Rectal smooth muscle tissue (tissue), 1 donor: ENCODE measurements around the gene PLA2G12A.
A peak's percentile ranks its signal among the peaks of the same experiment; 100 is the strongest.

Experiments used
- H3K27ac ChIP-seq: one replicate; pipeline ENCODE4 v1.7.0; 2013; ENCODE audit warnings: low read depth, low read length, inconsistent platforms
- H3K27me3 ChIP-seq: one replicate; pipeline ENCODE4 v1.7.0; 2013; ENCODE audit warnings: low read length; ENCODE audit not compliant: control insufficient read depth, insufficient read depth
- H3K36me3 ChIP-seq: one replicate; pipeline ENCODE4 v1.7.0; 2013; ENCODE audit warnings: low read length; ENCODE audit not compliant: control insufficient read depth, insufficient read depth
- H3K4me1 ChIP-seq: one replicate; pipeline ENCODE4 v1.7.0; 2013; ENCODE audit warnings: low read length; ENCODE audit not compliant: control insufficient read depth, insufficient read depth
- H3K4me3 ChIP-seq: one replicate; pipeline ENCODE4 v1.7.0; 2013; ENCODE audit warnings: low read length
- H3K9ac ChIP-seq: one replicate; pipeline ENCODE4 v1.7.0; 2013; ENCODE audit warnings: low read length

Gene PLA2G12A

DNA sequence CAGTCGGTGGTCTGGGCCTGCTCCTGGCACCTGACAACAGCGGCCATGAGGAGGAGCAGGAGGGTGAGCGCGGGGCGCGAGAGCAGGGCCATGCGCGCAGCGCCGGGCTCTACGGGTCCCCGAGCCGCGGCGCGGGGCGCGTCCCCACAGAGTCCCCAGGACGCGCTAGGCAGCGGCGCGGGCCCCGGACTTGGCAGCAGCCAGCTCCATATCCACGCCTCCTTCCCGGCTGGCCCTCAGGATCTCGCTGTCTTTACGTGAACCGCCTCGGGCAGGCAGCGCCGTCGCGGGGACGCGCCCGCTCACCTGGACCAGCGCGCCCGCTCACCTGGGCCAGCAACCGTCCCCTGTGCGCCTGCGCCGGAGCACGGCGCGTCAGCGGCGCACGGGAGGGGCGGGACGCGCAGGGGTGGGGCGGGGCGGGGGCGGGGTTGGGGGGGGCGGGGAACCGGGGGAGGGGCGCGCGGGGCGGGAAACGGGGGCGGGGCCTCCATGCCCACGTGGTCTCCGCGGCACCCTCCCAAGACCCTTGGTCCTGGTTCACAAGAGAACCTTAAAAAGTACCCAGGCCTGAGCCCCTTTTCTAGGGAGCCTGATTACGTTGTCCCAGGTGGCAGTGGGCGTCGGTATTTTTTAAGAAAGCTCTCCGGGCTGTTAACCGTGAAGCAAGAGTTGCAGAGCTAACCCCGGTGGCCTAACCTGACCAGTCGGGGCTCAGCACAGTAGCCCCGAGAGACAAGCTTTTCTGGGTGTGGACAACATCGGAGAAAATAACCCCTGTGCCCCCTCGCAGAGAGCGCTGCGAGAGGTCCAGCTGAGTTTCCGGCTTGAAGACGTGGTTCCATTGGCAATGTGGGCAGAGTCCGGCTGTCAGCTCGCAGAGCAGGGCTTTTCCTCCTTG, at the start of gene PLA2G12A:
TSS of gene PLA2G12A (minus strand) at position 353 of the 901 bp plus-strand sequence. CDS start at position 92, 261 bp downstream.
- Histone ChIP-seq H3K36me3 (no peaks in the 10 kb centered on the region), H3K27me3 (no peaks in the 10 kb centered on the region), H3K9ac (peak within 1 kb of the TSS; percentile 94), H3K27ac (peak within 1 kb of the TSS; percentile 60), H3K4me1 (no peaks in the 10 kb centered on the region), H3K4me3 (peak within 1 kb of the TSS; percentile 98)

GRCh38 chr4:109764789-109765402, 35.0 kb upstream of the PLA2G12A start:
- no peaks in the 10 kb centered on the region for H3K36me3 ChIP-seq
- H3K4me3 ChIP-seq = no peak overlapping the region
- no peak overlapping the region for H3K9ac ChIP-seq
- H3K4me1 ChIP-seq = no peaks in the 10 kb centered on the region
- no peaks in the 10 kb centered on the region for H3K27me3 ChIP-seq
- no peak overlapping the region for H3K27ac ChIP-seq

DNA sequence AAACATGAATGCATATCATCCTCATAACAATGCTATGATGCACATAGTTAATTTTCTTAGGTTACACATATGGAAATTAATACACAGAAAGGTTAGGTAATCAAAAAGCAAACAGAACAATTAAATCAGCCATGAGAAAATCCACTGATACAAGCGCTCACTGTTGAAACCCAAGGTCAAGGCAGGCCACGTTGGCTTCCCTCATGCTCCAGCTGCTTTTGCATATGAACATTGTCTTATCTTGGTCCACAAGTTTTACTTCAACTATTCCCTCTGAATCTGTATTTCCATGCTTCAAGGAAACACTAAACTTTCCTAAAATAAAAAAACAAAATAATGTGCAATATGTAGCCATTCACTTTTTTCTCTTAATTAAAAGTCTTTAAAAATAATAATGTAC, 34.5 kb upstream of the PLA2G12A start:
- Histone ChIP-seq H3K4me1 (no peaks in the 10 kb centered on the region), H3K4me3 (no peak overlapping the region), H3K27me3 (no peaks in the 10 kb centered on the region), H3K36me3 (no peaks in the 10 kb centered on the region), H3K9ac (no peak overlapping the region), H3K27ac (no peak overlapping the region)

GRCh38 chr4:109760682-109761081, 30.8 kb upstream of the PLA2G12A start:
- Histone ChIP-seq H3K9ac (no peak overlapping the region), H3K27ac (no peak overlapping the region), H3K36me3 (no peaks in the 10 kb centered on the region), H3K27me3 (no peaks in the 10 kb centered on the region), H3K4me1 (no peaks in the 10 kb centered on the region), H3K4me3 (no peak overlapping the region)

GRCh38 chr4:109755656-109756055, 25.8 kb upstream of the PLA2G12A start:
- no peaks in the 10 kb centered on the region for H3K36me3 ChIP-seq
- H3K27ac ChIP-seq = no peak overlapping the region
- H3K4me1 ChIP-seq = no peaks in the 10 kb centered on the region
- no peak overlapping the region for H3K9ac ChIP-seq
- no peaks in the 10 kb centered on the region for H3K27me3 ChIP-seq
- no peak overlapping the region for H3K4me3 ChIP-seq

- Histone ChIP-seq H3K27ac (no peak overlapping the region), H3K4me3 (no peak overlapping the region), H3K27me3 (no peaks in the 10 kb centered on the region), H3K36me3 (no peaks in the 10 kb centered on the region), H3K9ac (no peak overlapping the region), H3K4me1 (no peaks in the 10 kb centered on the region)
Measured at GRCh38 chr4:109754093-109754857, 24.4 kb upstream of the PLA2G12A start.

DNA sequence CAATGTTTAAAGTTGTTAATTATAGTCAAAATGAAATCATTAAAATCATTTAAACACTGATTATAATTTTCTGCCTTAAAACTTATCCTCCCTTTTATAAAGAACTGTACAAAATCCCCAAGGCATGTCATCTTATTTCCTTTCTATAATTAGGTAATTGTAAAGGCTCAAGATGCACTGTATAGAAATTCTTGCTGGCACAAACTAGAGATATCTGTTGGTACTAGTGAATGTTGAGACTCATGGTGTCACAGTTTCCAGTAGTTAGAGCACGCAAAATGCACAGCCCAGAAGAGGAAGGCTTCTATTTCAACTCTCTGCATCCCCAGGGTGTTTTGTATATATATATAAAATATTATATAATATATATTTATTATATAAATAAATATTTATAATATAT, 22.7 kb upstream of the PLA2G12A start:
- Histone ChIP-seq H3K27me3 (no peaks in the 10 kb centered on the region), H3K4me3 (no peak overlapping the region), H3K9ac (no peak overlapping the region), H3K36me3 (no peaks in the 10 kb centered on the region), H3K27ac (no peak overlapping the region), H3K4me1 (no peaks in the 10 kb centered on the region)

DNA sequence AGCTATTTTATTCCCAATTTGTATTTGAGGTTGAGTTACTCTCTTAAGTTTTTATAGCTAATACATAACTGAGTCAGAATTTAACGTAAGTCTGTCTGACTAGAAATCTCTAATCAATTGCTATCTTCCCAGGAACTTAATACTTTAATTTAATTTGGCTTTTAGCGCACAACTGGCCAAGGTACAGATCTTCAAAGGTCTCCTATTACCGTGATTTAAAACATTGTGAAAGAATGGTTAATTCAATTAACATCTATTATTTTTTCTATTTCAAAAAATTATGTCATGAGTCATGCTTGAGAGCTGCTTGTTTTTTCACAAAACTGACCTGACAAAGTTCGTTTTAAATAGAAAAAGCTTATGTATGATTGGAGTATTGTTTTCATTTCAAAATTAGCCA, 22.0 kb upstream of the PLA2G12A start:
- H3K36me3 ChIP-seq = no peaks in the 10 kb centered on the region
- no peaks in the 10 kb centered on the region for H3K27me3 ChIP-seq
- H3K4me1 ChIP-seq = no peaks in the 10 kb centered on the region
- no peak overlapping the region for H3K27ac ChIP-seq
- no peak overlapping the region for H3K4me3 ChIP-seq
- no peak overlapping the region for H3K9ac ChIP-seq

GRCh38 chr4:109750652-109751244, 20.9 kb upstream of the PLA2G12A start:
- Histone ChIP-seq H3K36me3 (no peaks in the 10 kb centered on the region), H3K27ac (no peak overlapping the region), H3K27me3 (no peaks in the 10 kb centered on the region), H3K4me3 (no peak overlapping the region), H3K9ac (no peak overlapping the region), H3K4me1 (no peaks in the 10 kb centered on the region)

- no peak overlapping the region for H3K27ac ChIP-seq
Measured at GRCh38 chr4:109749388-109750082, 19.7 kb upstream of the PLA2G12A start.

GRCh38 chr4:109748114-109748513, 18.2 kb upstream of the PLA2G12A start:
- no peaks in the 10 kb centered on the region for H3K27me3 ChIP-seq
- no peak overlapping the region for H3K9ac ChIP-seq
- H3K4me3 ChIP-seq = no peak overlapping the region
- no peaks in the 10 kb centered on the region for H3K4me1 ChIP-seq
- no peaks in the 10 kb centered on the region for H3K36me3 ChIP-seq
- no peak overlapping the region for H3K27ac ChIP-seq

More at GRCh38 chr4:109749388-109750082, 19.7 kb upstream of the PLA2G12A start:
- H3K27me3 ChIP-seq = no peaks in the 10 kb centered on the region
- no peak overlapping the region for H3K9ac ChIP-seq
- H3K4me1 ChIP-seq = no peaks in the 10 kb centered on the region
- H3K36me3 ChIP-seq = no peaks in the 10 kb centered on the region
- H3K4me3 ChIP-seq = no peak overlapping the region
